Measurements from ENCODE around the gene ZSCAN21.

Gene ZSCAN21

DNA sequence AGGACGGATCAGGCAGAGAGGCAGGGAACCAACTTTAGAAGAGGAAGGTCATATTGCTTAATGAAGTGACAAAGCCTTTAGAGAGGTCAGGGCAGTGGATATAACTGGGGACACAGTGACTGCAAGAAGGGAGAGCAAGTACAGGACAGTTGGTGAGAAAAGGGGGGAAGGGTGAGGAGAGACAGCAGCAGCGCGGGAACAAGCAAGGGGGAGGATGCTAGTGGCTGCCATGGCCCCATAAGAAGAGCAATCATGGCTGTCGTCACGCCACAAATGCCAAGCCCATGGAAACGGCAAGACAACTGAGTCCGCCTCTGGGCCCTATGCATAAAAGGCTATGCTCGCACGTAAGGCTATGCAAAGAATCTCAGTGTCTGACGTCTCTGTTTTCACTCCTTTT, 22.9 kb downstream of the ZSCAN21 start:
- in situ Hi-C loops (cut with MboI; ENCODE audit: low sequenced_read_pairs), result no loop called here

DNA sequence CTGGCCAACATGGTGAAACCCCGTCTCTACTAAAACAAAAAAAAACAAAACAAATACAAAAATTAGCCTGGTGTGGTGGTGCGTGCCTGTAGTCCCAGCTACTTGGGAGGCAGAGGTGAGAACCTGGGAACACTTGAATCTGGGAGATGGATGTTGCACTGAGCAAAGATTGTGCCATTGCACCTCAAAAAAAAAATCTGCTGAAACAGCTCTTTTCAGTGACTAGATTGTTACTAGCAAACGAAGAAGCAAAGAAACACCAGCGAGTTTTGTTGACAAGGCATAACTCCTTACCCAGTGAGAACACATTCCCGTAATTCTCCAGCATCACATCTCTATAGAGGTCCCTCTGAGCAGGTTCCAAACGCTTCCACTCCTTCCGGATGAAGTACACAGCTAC, 25.3 kb downstream of the ZSCAN21 start:
- in situ Hi-C loops (cut with MboI; ENCODE audit: low sequenced_read_pairs), result no loop called here

DNA sequence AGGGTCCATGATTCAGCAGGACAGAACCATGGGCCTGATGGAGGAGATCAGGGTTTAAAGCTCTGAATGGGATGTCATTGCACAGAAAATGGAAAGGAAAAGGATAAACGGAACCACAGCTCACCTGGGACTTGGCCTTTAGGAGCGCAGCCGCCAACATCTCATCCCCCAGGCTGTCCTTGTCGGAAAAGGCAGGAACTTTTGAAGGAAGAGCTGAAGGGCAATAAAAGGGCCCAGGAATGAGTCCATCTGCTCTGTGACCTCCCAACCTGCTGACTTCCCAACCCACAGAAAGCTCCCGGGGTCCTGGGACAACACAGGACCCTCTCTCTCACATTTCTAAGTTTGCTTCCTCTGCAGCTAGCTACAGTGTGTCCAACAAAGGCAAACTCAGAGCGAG, 25.8 kb downstream of the ZSCAN21 start:
- in situ Hi-C loops (cut with MboI; ENCODE audit: low sequenced_read_pairs), result no loop called here

DNA sequence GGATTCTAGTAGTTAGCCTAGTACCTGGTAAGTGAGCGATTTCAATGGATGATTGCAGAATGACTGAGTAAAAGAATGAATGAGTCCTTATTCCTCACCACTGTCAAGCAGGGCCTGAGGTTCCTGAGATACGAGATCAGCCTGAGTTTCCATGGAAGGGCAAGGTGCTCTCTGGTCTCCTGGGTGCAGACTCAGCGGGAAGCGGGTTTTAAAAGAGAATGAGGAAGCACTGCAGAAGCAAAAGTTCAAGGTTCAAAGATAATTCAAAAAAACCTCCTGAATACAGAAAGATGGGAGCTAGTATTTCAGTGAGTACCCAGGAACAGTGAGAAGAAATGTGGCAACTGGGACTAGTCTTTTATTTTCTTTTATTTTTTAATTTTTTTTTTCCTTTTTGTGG, 27.6 kb downstream of the ZSCAN21 start:
- in situ Hi-C loops (cut with MboI; ENCODE audit: low sequenced_read_pairs), result no loop called here

DNA sequence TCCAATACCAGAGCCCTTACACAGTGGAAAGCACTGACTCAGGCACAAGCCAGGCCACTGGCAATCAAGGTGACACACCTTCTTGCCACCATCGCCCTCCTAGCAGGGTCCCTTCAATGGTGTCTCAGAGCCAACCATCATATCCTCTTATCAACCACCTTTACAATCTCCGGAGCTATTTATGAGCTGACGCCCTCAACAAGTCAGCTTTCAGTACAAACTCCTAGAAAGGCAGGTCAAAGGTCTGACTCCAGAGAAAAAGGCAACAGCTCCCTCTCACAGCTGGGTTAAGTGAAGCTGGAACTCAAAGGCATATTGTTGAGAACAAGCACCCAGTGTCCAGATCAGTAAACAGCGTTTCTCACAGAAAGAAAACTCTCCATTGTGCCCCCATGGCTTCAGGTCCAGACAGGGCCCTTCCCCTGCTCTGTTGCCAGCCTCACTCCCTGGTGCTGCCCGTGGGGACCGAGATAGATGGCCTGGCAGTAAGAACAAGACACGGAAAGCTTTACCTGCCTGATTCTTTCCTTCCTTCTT, 29.5 kb downstream of the ZSCAN21 start:
- in situ Hi-C loops (cut with MboI; ENCODE audit: low sequenced_read_pairs), result no loop called here

DNA sequence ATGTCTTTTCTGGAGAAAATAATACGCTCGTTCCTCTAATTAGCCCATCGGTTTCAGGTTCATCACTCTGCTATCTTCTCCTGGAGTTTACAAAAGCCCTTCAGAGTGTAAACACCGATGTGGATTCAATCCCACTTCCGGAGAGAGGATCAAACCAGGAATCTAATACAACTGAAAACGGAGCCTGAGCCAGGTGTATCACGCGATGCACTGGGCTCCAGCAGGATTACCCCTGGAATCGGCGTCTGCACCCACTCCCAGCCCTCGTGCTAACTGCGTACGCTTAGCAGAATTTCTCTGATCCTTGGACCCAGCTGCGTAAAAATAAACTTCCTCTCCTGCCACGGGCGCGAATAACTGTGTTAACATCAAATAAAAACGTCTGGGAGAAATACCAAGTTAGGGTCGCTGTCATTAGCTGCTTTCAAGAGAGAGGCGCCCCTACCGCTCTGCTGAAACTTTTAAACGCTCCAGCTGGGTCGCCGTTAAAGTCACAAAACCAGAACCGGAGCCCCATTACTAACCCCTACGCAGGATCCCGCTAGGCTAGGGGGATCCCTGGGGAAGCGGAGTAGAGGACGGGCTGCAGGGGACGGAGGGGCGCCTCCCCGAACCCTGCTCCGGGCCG, 31.4 kb downstream of the ZSCAN21 start:
- in situ Hi-C loops (cut with MboI; ENCODE audit: low sequenced_read_pairs), result no loop called here

DNA sequence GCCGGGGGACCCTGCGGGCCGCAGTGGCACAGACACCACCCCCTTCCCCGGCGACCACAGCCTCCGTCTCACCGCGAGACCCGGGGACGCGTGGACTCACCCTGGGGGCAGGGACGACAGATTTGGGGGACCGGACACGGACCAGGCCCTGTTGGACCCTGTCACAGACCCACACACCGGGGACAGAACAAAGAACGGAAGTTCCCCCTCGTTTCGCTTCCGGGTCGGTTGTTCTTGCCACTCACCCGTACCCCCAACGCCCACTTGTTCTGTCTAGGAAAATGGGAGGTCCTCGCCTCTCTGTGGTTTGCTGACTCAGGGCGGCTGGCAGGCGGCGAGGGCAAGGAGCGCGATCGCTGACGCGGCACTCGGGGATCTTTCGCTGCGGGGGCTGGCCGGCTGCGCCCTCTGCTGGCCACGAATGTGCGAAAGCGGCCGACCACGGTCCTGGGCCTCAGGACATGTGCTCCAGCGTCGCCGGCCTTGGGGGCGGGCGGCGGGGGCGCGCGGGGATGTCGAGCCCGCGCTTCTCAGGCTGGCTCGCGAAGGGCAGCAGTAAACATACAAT, 32.0 kb downstream of the ZSCAN21 start, which contains the start of gene ZNF3:
Gene ZNF3, minus strand, starts transcription at position 189 of the 568 bp plus-strand sequence. CDS start 4,366 bp downstream, outside the sequence.
- in situ Hi-C loops (cut with MboI; ENCODE audit: low sequenced_read_pairs), result no loop called here

DNA sequence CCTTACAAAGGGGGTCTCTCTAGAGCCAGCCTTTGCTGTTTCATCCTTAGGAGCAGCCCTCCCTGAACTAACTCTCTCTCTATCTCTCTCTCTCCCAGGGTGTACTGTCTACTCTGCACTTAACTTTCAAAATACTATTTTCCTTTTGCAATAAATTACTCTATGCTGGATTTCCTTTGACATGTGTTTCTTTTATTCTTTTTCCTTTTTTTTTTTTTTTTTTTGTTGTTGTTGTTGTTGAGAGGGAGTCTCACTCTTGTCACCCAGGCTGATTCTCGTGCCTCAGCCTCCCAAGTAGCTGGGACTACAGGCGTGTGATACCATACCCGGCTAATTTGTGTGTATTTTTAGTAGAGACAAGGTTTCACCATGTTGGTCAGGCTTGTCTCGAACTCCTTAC, 33.4 kb downstream of the ZSCAN21 start:
- in situ Hi-C loops (cut with MboI; ENCODE audit: low sequenced_read_pairs), result no loop called here

DNA sequence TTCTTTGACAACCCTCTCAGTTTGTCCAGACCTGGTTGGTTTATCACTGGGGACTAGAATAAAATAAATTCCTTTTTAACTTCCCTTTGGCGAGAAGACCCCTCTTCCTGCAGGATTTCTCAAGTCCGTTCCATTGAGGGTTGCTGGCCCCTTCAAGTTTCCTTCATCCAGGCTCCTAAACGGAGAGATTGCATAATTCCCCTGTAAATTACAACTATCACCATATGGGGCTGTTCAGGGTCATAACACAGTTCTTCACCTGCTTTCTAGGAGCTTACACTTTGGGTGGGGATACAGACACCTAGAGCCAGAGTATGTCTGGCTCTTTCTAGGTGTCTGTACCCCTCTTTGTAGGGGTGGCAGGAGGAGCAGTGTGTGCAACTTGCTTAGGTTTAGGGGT, 35.9 kb downstream of the ZSCAN21 start:
- in situ Hi-C loops (cut with MboI; ENCODE audit: low sequenced_read_pairs), result no loop called here

DNA sequence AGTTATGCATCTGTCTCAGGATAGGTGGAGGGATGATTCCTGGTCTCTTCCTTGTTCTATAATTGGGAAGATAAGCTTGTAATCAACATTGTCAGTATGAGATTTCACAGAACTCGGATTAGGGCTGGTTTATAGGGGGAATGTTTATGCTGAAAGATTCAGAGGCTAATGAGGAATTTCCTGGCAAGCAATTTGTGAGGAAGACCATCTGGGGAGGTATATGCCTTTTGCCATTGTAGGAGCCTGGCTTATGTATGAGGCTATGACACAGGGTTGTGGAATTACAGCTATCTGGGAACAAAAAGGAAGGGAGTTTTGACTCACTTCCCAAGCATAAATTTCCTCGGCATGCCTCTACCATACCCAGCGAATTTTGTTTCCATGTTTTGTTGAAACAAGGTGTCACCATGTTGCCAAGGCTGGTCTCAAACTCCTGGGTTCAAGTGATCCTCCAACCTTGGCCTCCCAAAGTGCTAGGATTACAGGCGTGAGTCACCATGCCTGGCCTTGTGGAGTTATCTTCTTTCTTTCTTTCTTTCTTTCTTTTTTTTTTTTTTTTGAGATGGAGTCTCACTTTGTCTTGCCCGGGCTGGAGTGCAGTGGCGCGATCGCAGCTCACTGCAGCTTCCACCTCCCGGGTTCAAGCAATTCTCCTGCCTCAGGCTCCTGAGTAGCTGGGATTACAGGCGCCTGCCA, 37.6 kb downstream of the ZSCAN21 start:
- in situ Hi-C loops (cut with MboI; ENCODE audit: low sequenced_read_pairs), result no loop called here

DNA sequence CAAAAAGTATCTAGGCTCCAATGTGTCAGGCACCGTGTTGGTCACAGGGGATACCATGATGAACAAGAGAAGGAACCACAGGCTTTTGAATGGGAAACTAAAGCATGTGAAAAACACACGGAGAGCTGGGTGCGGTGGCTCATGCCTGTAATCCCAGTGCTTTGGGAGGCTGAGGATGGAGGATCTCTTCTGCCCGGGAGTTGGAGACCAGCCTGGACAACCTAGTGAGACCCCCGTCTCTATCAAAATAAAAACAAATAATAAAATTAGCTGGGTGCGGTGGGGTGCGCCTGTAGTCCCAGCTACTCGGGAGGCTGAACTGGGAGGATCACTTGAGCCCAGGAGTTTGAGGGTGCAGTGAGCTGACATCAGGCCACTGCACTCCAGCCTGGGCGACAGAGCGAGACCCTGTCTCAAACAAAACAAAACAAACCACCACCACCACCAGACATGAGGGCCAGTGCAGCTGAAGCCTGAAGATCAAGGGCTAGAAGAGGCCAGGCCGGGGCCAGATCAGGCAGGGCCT, 38.6 kb downstream of the ZSCAN21 start:
- in situ Hi-C loops (cut with MboI; ENCODE audit: low sequenced_read_pairs), result no loop called here

DNA sequence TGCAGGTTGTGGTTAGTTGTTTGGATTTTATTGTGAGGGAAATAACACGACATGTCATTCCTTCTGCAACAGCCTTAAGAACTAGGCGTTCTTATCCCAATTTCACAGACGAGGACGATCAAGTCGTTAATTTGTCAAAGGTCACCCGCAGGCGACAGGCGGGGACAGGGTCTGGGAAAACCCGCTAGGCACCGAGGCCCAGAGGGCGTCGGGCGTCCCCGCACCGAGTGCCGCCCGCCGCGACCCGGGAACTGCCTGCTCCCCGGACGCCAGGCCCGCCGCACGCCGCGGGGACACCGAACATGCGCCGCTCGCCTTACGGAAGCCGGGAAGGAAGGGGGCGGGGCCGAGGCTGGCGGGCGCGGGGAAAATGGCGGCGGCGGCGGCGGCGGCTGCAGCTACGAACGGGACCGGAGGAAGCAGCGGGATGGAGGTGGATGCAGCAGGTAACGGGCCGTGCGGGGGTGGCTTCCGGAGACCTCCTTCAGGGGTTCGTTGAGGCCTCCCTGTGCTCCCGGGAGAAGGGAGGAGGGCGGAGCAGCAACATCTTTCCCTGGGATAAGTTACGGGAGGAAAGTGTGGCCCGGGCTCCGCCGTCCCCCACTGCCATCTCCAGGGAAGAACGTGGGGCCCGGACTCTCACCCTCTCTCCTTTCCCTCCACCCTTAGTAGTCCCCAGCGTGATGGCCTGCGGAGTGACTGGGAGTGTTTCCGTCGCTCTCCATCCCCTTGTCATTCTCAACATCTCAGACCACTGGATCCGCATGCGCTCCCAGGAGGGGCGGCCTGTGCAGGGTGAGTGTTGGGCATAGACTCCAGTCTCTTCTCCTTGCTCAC, 39.3 kb downstream of the ZSCAN21 start, which contains the start of gene COPS6:
Gene COPS6, plus strand, starts transcription at position 349 of the 837 bp plus-strand sequence. Its CDS starts 22 bp downstream, at position 371.
- in situ Hi-C loops (cut with MboI; ENCODE audit: low sequenced_read_pairs), result no loop called here

DNA sequence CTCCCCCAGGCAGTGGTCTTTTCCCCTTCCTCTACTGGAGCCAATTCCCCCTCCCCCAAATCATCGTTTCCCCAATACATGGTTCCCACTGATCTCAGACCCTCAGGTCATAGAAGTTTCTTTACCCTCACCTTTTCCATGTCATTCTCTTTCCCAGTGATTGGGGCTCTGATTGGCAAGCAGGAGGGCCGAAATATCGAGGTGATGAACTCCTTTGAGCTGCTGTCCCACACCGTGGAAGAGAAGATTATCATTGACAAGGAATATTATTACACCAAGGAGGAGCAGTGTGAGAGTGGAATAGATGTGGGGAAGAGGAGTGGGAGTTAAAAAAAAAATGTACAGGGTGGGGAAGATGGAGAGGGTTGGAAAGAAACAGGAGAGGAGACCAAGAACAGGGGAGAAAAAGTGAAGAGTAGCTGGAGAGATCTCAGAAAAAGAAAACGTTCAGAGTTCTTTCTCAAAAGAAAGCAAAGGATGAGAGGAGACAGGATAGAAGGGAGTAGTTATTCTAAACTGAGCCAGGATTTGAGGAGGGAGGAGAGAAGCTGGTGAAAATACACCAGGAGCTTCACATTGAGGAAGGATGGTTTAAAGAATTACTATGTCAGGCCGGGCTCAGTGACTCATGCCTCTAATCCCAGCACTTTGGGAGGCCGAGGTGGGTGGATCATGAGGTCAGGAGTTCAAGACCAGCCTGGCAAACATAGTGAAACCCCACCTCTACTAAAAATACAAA, 40.1 kb downstream of the ZSCAN21 start:
- in situ Hi-C loops (cut with MboI; ENCODE audit: low sequenced_read_pairs), result no loop called here

DNA sequence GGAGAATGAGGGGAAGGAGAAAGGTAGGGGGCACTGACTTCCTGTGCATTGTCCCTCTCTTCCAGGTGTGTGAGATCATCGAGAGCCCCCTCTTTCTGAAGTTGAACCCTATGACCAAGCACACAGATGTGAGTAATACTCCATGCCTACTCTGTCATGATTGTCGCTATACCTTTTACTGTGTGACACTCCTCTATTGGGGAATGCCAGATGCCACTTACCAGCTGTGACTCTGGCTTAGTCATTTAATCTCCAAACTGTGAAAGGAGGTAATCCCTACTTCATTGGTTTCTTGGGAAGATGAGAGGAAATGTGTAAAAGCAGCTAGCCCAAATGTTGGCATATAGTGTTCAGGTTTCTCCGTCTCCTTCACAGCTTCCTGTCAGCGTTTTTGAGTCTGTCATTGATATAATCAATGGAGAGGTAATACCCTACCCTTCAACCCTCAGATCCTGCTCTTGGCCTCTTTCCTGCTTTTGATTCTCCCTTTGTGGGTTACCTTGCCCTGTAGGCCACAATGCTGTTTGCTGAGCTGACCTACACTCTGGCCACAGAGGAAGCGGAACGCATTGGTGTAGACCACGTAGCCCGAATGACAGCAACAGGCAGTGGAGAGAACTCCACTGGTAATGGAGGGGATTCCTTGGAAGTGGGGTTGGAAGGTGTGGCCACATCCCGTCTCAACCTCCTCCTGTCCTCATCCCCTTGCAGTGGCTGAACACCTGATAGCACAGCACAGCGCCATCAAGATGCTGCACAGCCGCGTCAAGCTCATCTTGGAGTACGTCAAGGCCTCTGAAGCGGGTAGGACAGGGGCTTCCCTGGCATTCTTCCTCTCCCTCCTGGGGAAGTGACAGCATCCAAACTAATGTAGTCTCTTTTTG, 41.2 kb downstream of the ZSCAN21 start:
- in situ Hi-C loops (cut with MboI; ENCODE audit: low sequenced_read_pairs), result no loop called here

DNA sequence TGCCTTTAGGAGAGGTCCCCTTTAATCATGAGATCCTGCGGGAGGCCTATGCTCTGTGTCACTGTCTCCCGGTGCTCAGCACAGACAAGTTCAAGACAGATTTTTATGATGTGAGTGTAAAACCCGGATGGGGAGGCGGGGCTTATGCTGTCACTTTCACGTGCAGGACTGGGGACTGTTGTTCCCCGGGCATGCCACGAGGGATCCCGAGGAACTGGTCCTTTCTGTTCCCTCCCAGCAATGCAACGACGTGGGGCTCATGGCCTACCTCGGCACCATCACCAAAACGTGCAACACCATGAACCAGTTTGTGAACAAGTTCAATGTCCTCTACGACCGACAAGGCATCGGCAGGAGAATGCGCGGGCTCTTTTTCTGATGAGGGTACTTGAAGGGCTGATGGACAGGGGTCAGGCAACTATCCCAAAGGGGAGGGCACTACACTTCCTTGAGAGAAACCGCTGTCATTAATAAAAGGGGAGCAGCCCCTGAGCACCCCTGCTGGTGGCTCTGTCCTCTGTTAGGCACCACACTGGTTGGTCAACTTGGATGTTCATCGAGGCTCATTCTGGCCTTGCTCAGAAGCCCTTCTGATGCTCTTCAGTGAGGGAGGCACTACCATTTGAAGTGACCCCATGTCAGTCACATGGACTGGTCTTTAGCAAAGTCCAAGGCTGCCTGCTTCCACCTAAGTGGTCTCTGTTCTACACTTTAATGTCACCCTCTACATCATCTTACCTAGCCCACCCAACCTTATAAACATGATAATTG, 42.0 kb downstream of the ZSCAN21 start:
- in situ Hi-C loops (cut with MboI; ENCODE audit: low sequenced_read_pairs), result no loop called here

DNA sequence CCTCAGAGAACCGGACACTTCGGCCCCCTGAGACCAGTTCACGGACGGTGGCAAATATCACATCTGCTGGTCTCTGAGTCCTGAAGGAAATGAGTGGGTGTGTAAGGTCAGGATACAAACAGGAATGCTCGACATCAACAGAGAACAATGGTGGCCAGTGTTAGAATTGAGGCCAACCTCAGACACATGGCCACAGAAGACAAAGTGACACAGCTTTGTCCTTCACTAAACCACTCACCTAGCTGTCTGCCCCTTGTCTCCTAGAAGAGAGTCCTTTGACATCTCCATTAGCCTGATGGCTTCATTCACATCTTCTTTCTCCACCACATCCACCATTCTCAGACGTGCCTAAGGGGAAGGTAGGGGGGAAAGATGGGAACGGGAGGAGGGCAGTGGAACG, 43.5 kb downstream of the ZSCAN21 start:
- in situ Hi-C loops (cut with MboI; ENCODE audit: low sequenced_read_pairs), result no loop called here

DNA sequence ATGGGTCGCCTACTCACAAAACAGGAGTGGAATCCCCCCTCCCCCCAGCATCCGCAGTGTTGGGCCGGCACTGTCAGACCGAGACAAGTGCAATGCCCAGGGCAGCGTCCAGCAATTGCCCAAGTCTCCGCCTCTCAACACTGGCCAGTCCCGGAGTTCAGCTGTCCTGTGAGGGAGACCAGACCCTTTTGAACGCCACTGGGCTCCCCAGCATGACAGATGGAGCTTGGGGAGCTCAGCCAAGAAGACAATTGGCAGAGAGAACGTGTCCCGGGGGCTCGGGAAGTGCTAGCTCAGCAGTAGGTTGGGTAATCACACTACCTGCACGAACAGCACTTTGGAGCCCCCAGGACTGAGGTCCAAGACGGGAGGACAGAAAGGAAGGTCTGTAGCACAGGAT, 43.9 kb downstream of the ZSCAN21 start:
- in situ Hi-C loops (cut with MboI; ENCODE audit: low sequenced_read_pairs), result no loop called here

DNA sequence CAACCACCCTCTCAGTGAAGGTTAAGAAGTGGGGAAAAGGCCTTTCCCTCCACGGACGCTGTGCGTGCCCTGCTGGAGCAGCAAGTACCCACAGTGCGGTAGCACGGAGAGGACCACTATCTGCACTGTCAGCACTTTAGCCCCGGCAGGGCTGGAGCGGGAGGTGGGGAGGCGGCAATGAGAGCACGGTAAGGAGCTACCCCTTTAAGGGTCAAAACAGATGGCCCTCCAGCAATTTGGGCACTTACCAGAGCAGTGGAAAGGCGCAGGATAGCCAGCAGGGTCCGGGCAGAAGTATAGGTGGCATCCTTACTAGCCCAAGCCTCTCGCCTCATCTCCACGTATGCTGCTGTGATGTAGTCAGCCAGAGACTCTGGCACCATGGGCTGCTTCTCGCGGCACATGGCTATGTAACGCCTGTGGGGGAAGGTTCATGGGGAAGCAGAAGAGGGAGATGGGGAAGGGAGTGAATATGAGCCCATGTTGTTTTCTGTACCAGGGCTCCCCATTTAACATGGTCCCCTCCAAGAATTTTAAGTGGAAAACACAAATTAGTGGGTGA, 44.4 kb downstream of the ZSCAN21 start:
- in situ Hi-C loops (cut with MboI; ENCODE audit: low sequenced_read_pairs), result no loop called here
